Measurements from ENCODE around the gene GASK1A. TPM values are rescaled to one million over a fixed set of nuclear protein-coding genes. Genes with fewer than 3 reads are reported as not detected.
A peak's percentile ranks its signal among the peaks of the same experiment; 100 is the strongest.

Gene GASK1A
- total RNA-seq, 2 experiments from 2014 or later, result 0.28 TPM; not detected in 1

- peaks cover 23 to 25% of the 10 kb centered on the region in 2 experiments for H3K27me3 ChIP-seq (ENCODE audit: control insufficient read depth in 1 of 2, insufficient read depth in 2 of 2, low read length in 2 of 2)
- ATAC-seq (ENCODE audit: poor library complexity), result no peak
- H3K4me1 Mint-ChIP-seq (ENCODE audit: low read depth), result peaks cover 7% of the 10 kb centered on the region
- TF ChIP-seq CTCF (IDR thresholded peaks at IDR 0.05), result no peak
- peaks cover 11% of the 10 kb centered on the region for H3K36me3 Mint-ChIP-seq (ENCODE audit: low read depth)
- no peak overlapping the region for H3K27ac ChIP-seq (ENCODE audit: low read depth in 1 of 2, low read length in 2 of 2)
- ChIA-PET POLR2A (no interaction called here), CTCF (no interaction called here)
- H3K9me3 ChIP-seq (ENCODE audit: control insufficient read depth in 1 of 2, insufficient read depth in 1 of 2, low read length in 2 of 2), result peaks cover 9% of the 10 kb centered on the region in 2 experiments
- H3K4me3 ChIP-seq (ENCODE audit: low read length), result no peak overlapping the region
- H3K27ac Mint-ChIP-seq, result no peak overlapping the region
- H3K27me3 Mint-ChIP-seq, result peaks cover 34% of the 10 kb centered on the region
- no peak overlapping the region for H3K4me3 Mint-ChIP-seq
- DNase-seq, result no peak
- intact Hi-C loops (cut with DNase I, micrococcal nuclease), result no loop called here
- H3K9me3 Mint-ChIP-seq, result peaks cover 10% of the 10 kb centered on the region
- no peaks in the 10 kb centered on the region for H3K36me3 ChIP-seq (ENCODE audit: insufficient read depth, low read length)
- peaks cover 11% of the 10 kb centered on the region for H3K4me1 ChIP-seq (ENCODE audit: insufficient read depth, low read length)
These were observed 3.2 kb upstream of the GASK1A start for GRCh38 chr3:42975955-42976354.

- POLR2A ChIA-PET, result no interaction called here
- ATAC-seq (ENCODE audit: poor library complexity), result no peak
- H3K27ac Mint-ChIP-seq, result no peak overlapping the region
- H3K4me3 Mint-ChIP-seq, result peak overlapping the region; percentile 78
- intact Hi-C loops (cut with DNase I, micrococcal nuclease), result no loop called here
- no peak for TF ChIP-seq CTCF (IDR thresholded peaks at IDR 0.05)
- peaks cover 38% of the 10 kb centered on the region for H3K27me3 Mint-ChIP-seq
- peaks cover 2% of the 10 kb centered on the region for H3K9me3 Mint-ChIP-seq
- no peak for DNase-seq
- no peaks in the 10 kb centered on the region for H3K36me3 ChIP-seq (ENCODE audit: insufficient read depth, low read length)
- H3K4me1 ChIP-seq (ENCODE audit: insufficient read depth, low read length), result peaks cover 11% of the 10 kb centered on the region
- H3K4me3 ChIP-seq (ENCODE audit: low read length), result no peak overlapping the region
- CTCF ChIA-PET, result no interaction called here
- peaks cover 7% of the 10 kb centered on the region for H3K4me1 Mint-ChIP-seq (ENCODE audit: low read depth)
- no peak overlapping the region for H3K27ac ChIP-seq (ENCODE audit: low read depth in 1 of 2, low read length in 2 of 2)
- peaks cover 28 to 31% of the 10 kb centered on the region in 2 experiments for H3K27me3 ChIP-seq (ENCODE audit: control insufficient read depth in 1 of 2, insufficient read depth in 2 of 2, low read length in 2 of 2)
- peaks cover 3% of the 10 kb centered on the region for H3K36me3 Mint-ChIP-seq (ENCODE audit: low read depth)
- no peaks in the 10 kb centered on the region for H3K9me3 ChIP-seq (ENCODE audit: control insufficient read depth in 1 of 2, insufficient read depth in 1 of 2, low read length in 2 of 2)
These were observed 1.1 kb downstream of the GASK1A start for GRCh38 chr3:42980209-42980608.

GRCh38 chr3:42980909-42981308, 1.8 kb downstream of the GASK1A start:
- intact Hi-C loops (cut with DNase I, micrococcal nuclease), result no loop called here
- DNase-seq (no peak), ATAC-seq (ENCODE audit: poor library complexity) (no peak)
- no peak overlapping the region for H3K27ac Mint-ChIP-seq
- H3K27me3 ChIP-seq (ENCODE audit: control insufficient read depth in 1 of 2, insufficient read depth in 2 of 2, low read length in 2 of 2), result peaks cover 28 to 31% of the 10 kb centered on the region in 2 experiments
- peaks cover 10% of the 10 kb centered on the region for H3K4me1 Mint-ChIP-seq (ENCODE audit: low read depth)
- no peaks in the 10 kb centered on the region for H3K9me3 Mint-ChIP-seq
- no peak overlapping the region for H3K27ac ChIP-seq (ENCODE audit: low read depth in 1 of 2, low read length in 2 of 2)
- H3K36me3 Mint-ChIP-seq (ENCODE audit: low read depth), result no peaks in the 10 kb centered on the region
- ChIA-PET CTCF (no interaction called here), POLR2A (no interaction called here)
- H3K36me3 ChIP-seq (ENCODE audit: insufficient read depth, low read length), result no peaks in the 10 kb centered on the region
- no peak overlapping the region for H3K4me3 ChIP-seq (ENCODE audit: low read length)
- no peaks in the 10 kb centered on the region for H3K9me3 ChIP-seq (ENCODE audit: control insufficient read depth in 1 of 2, insufficient read depth in 1 of 2, low read length in 2 of 2)
- TF ChIP-seq CTCF (IDR thresholded peaks at IDR 0.05), result no peak
- peaks cover 38% of the 10 kb centered on the region for H3K27me3 Mint-ChIP-seq
- H3K4me1 ChIP-seq (ENCODE audit: insufficient read depth, low read length), result peaks cover 11% of the 10 kb centered on the region
- H3K4me3 Mint-ChIP-seq, result no peak overlapping the region
